Right lobe of liver (tissue), 4 donors: Measurements from ENCODE around the gene MRPL54.

ENCODE experiments used
- POLR2A ChIP-seq: fragments of 450-650 bp; IDR thresholded peaks from one replicate; pipeline ENCODE4 v1.6.1; 2017; ENCODE audit warnings: antibody characterized with exemption, mild to moderate bottlenecking
- TF ChIP-seq, protein P1 (sequence below), 4 donors: fragments of 200-600 bp in 3 of 4; fragments of 450-650 bp in 1 of 4; IDR thresholded peaks; one replicate each; pipeline versions ENCODE4 v1.5.1 to v1.8.0; 2016 to 2022; ENCODE audit warnings: antibody characterized with exemption in 4 of 4, mild to moderate bottlenecking in 2 of 4
- donor health status: DM: no; HTN: no; CAD: no.
- donor health status: DM: no; HTN: no; CAD: no.
- donor health status: DM: no; HTN: yes; CAD: no.

DNA sequence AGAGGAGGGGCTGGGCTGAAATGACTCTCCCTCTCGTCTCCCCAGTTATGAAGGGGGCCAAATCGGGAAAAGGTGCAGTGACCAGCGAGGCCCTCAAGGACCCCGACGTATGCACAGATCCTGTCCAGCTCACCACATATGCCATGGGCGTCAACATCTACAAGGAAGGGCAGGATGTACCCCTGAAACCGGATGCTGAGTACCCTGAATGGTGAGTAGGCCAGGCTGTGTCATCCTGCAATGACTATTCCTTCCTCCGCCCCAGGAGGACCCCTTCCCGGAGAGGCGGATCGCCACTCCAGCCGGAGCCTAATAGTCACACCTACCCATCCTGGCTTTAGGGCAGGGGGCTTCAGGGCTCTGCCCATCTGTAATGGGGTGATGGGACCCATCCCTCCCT, 2.6 kb downstream of the MRPL54 start:
- TF ChIP-seq, protein P1, sequence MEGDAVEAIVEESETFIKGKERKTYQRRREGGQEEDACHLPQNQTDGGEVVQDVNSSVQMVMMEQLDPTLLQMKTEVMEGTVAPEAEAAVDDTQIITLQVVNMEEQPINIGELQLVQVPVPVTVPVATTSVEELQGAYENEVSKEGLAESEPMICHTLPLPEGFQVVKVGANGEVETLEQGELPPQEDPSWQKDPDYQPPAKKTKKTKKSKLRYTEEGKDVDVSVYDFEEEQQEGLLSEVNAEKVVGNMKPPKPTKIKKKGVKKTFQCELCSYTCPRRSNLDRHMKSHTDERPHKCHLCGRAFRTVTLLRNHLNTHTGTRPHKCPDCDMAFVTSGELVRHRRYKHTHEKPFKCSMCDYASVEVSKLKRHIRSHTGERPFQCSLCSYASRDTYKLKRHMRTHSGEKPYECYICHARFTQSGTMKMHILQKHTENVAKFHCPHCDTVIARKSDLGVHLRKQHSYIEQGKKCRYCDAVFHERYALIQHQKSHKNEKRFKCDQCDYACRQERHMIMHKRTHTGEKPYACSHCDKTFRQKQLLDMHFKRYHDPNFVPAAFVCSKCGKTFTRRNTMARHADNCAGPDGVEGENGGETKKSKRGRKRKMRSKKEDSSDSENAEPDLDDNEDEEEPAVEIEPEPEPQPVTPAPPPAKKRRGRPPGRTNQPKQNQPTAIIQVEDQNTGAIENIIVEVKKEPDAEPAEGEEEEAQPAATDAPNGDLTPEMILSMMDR (IDR thresholded peaks at IDR 0.05) = no peak
- TF ChIP-seq POLR2A = no peak
